Stimulated activated CD4-positive, alpha-beta T cell treated with anti-CD3 and anti-CD28 coated beads, Interleukin-2, amount 100 ng/mL, for 4 hours (primary cell): ENCODE results near the gene BMP8A.

Experiments used
- DNase-seq: peaks from one replicate; pipeline ENCODE4 v3.0.0-alpha.2; 2020; ENCODE audit warnings: low read depth

Gene BMP8A

GRCh38 chr1:39571178-39571483 is 79.7 kb downstream of the BMP8A start:
- no peak for DNase-seq

GRCh38 chr1:39572379-39573096 is 81.1 kb downstream of the BMP8A start:
- DNase-seq = no peak

DNA sequence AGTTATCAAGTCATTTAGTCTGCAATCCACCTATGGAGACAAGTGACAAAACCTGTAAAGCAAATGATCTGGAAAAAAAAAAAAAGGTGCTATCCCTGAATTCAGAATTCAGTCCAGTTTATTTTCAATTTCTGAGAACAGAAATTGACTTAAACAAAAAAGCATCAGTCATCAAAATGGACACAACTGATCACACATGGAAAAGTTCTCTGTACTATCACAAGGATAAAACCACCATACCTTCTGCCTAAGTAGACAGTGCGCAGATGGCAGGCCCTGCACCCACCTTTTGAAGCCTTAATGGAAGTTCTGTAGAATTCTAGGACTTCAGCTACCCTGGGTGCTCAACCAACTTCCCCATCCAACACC is 81.6 kb downstream of the BMP8A start:
- no peak for DNase-seq

DNA sequence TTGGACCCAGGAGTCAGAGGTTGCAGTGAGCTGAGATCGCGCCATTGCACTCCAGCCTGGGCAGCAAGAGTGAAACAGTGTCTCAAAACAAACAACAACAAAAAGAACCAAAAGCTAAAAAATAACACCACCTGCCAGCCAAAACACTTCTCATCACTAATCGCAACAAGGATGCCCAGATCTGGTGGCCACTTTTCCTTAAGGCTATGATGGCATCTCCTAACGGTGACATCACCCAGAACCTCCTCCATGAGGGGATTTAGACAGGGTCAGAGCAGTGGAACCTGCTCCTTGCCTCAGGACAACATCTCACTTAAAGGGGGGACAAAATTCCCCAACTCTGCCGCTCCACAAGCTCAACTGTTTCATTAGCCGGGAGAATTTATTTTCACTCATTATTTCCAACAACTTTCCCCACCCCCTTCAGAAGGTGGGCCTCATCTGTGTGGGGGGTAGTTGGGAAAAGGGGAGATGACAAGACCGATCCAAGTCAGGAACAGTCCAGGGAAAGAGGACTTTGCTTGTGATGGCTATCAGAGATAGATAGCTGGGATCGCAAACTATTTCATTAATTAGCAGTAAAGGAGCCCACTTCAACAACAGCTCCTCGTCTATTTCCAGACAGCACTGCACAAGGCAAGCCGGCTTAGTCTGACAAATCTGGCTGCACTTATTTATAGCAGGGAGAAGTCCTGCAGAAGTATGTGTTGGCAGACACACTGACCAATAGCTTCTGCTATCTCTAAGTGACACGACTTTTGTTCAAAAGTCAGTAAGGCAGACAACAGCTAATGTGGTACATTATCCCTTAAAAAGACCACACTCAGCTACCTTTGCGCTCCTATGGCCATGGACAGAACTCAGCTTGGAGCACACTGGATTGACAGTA is 82.5 kb downstream of the BMP8A start:
- DNase-seq = no peak

- no peak for DNase-seq
Observed at GRCh38 chr1:39574646-39575045, 83.2 kb downstream of the BMP8A start.
